Endothelial cell (in vitro differentiated cells): ENCODE measurements around the gene KRTAP10-7. TPM values are rescaled to one million over a fixed set of nuclear protein-coding genes. Genes with fewer than 3 reads are reported as not detected.
"Not testable (repeated sequence)": the region's sequence is repeated elsewhere in the genome, so short reads cannot be mapped to it uniquely, and the experiment has no call there.

ENCODE experiments used
- DNase-seq: peaks from one replicate; pipeline ENCODE4 v3.0.0; 2021; ENCODE audit warnings: low spot score
- H3K27ac Mint-ChIP-seq: one replicate; pipeline ENCODE4 v1.8.0; 2021; ENCODE audit warnings: mixed read lengths, inconsistent platforms; ENCODE audit not compliant: unreplicated experiment
- H3K27me3 Mint-ChIP-seq: one replicate; pipeline ENCODE4 v1.8.0; 2021; ENCODE audit warnings: mild to moderate bottlenecking, moderate library complexity, mixed read lengths, inconsistent platforms; ENCODE audit not compliant: unreplicated experiment
- H3K36me3 Mint-ChIP-seq: one replicate; pipeline ENCODE4 v1.8.0; 2021; ENCODE audit warnings: mild to moderate bottlenecking, low read depth, mixed read lengths, inconsistent platforms; ENCODE audit not compliant: unreplicated experiment
- H3K4me1 Mint-ChIP-seq: one replicate; pipeline ENCODE4 v1.8.0; 2021; ENCODE audit warnings: mild to moderate bottlenecking, mixed read lengths, inconsistent platforms; ENCODE audit not compliant: unreplicated experiment
- H3K4me3 Mint-ChIP-seq: one replicate; pipeline ENCODE4 v1.8.0; 2021; ENCODE audit warnings: mild to moderate bottlenecking, mixed read lengths, inconsistent platforms; ENCODE audit not compliant: unreplicated experiment
- H3K9me3 Mint-ChIP-seq: one replicate; pipeline ENCODE4 v1.8.0; 2021; ENCODE audit warnings: mixed read lengths, inconsistent platforms; ENCODE audit not compliant: unreplicated experiment
- CTCF ChIP-seq: fragments of 200-600 bp; sonication (generic); IDR thresholded peaks from one replicate; pipeline ENCODE4 v1.5.0; 2021; ENCODE audit warnings: antibody characterized with exemption; ENCODE audit not compliant: unreplicated experiment
- total RNA-seq: library from RNA; stranded (reverse); fragmentation: NEBNext Ultra II Directional; extraction: Animal tissue kit (Norgen Biotek cat#: 25700); gene quantifications from one replicate; pipeline ENCODE4 v1.2.1, GENCODE V29; 2021; ENCODE audit not compliant: unreplicated experiment

Gene KRTAP10-7
- total RNA-seq, 1 donor from 2014 or later: not detected

GRCh38 chr21:44640761-44641160, 40.4 kb downstream of the KRTAP10-7 start:
- Mint-ChIP-seq H3K36me3 (no peaks in the 10 kb centered on the region), H3K27me3 (peaks cover 5% of the 10 kb centered on the region), H3K9me3 (no peaks in the 10 kb centered on the region), H3K4me3 (no peak overlapping the region), H3K27ac (no peak overlapping the region), H3K4me1 (no peaks in the 10 kb centered on the region)
- TF ChIP-seq CTCF: no peak
- DNase-seq: no peak

- H3K4me3 Mint-ChIP-seq: no peak overlapping the region
- H3K27ac Mint-ChIP-seq: no peak overlapping the region
- TF ChIP-seq CTCF: no peak
- H3K9me3 Mint-ChIP-seq: no peaks in the 10 kb centered on the region
- H3K27me3 Mint-ChIP-seq: peaks cover 3% of the 10 kb centered on the region
- H3K4me1 Mint-ChIP-seq: no peaks in the 10 kb centered on the region
- H3K36me3 Mint-ChIP-seq: no peaks in the 10 kb centered on the region
- no peak for DNase-seq
Measured at GRCh38 chr21:44643741-44644310, 43.4 kb downstream of the KRTAP10-7 start.

- Mint-ChIP-seq H3K27me3 (peaks cover 5% of the 10 kb centered on the region), H3K27ac (no peak overlapping the region), H3K36me3 (no peaks in the 10 kb centered on the region), H3K4me1 (no peaks in the 10 kb centered on the region), H3K4me3 (no peak overlapping the region), H3K9me3 (no peaks in the 10 kb centered on the region)
- no peak for DNase-seq
- no peak for TF ChIP-seq CTCF
Measured at GRCh38 chr21:44644878-44645277, 44.5 kb downstream of the KRTAP10-7 start.

GRCh38 chr21:44646366-44647221, 46.2 kb downstream of the KRTAP10-7 start, which contains the start of gene KRTAP10-11:
TSS of gene KRTAP10-11 (plus strand) at chr21:44646414. CDS start at chr21:44646459, 45 bp downstream.
- not testable (repeated sequence) for H3K27me3 Mint-ChIP-seq, H3K27ac Mint-ChIP-seq, H3K4me3 Mint-ChIP-seq, H3K36me3 Mint-ChIP-seq, H3K9me3 Mint-ChIP-seq, H3K4me1 Mint-ChIP-seq, DNase-seq

- Mint-ChIP-seq H3K4me3 (no peak overlapping the region), H3K27ac (no peak overlapping the region), H3K27me3 (peaks cover 9% of the 10 kb centered on the region), H3K9me3 (no peaks in the 10 kb centered on the region), H3K4me1 (no peaks in the 10 kb centered on the region), H3K36me3 (no peaks in the 10 kb centered on the region)
- DNase-seq: no peak
- no peak for TF ChIP-seq CTCF
Measured at GRCh38 chr21:44647222-44647552, 46.8 kb downstream of the KRTAP10-7 start.
